ENCODE results near the gene TMPRSS13.

The TMPRSS13 gene

DNA sequence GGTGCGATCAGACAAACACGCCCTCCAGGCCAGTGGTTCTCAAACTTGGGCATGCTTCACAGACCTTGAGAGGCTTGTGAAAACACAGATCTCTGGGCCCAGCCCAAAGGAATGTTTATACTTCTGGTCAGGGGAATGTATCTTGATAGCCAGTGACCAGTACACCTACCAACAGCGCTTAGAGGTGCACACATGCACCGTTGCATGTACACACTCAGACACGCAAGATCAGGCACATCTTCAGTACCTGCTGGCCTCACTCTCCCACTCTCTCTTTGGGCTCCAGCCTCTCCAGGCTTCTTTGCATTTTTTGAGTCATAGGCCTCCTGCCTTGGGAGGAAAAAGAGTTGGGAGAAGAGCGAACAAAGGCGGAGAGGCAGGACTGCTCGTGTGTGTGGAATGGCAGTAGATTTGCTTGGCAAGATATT lies 41.0 kb downstream of the TMPRSS13 start:
- ATAC-seq: no peak
- no peak for TF ChIP-seq ZNF8 (CRISPR knock-in tag; IDR thresholded peaks at IDR 0.05)
- no peak for TF ChIP-seq SNAI2 (CRISPR knock-in tag; IDR thresholded peaks at IDR 0.05)
- no peak for TF ChIP-seq ISL1 (CRISPR knock-in tag; IDR thresholded peaks at IDR 0.05)
- TF ChIP-seq ZFP30 (CRISPR knock-in tag; IDR thresholded peaks at IDR 0.05): no peak
- no peak for TF ChIP-seq ARNTL (CRISPR knock-in tag; IDR thresholded peaks at IDR 0.05; ENCODE audit: borderline replicate concordance, low read depth)
- no peak for TF ChIP-seq PPARA (CRISPR knock-in tag; IDR thresholded peaks at IDR 0.05; ENCODE audit: borderline replicate concordance)
- no peak for TF ChIP-seq ZFP3 (CRISPR knock-in tag; IDR thresholded peaks at IDR 0.05)
- TF ChIP-seq, protein P1, sequence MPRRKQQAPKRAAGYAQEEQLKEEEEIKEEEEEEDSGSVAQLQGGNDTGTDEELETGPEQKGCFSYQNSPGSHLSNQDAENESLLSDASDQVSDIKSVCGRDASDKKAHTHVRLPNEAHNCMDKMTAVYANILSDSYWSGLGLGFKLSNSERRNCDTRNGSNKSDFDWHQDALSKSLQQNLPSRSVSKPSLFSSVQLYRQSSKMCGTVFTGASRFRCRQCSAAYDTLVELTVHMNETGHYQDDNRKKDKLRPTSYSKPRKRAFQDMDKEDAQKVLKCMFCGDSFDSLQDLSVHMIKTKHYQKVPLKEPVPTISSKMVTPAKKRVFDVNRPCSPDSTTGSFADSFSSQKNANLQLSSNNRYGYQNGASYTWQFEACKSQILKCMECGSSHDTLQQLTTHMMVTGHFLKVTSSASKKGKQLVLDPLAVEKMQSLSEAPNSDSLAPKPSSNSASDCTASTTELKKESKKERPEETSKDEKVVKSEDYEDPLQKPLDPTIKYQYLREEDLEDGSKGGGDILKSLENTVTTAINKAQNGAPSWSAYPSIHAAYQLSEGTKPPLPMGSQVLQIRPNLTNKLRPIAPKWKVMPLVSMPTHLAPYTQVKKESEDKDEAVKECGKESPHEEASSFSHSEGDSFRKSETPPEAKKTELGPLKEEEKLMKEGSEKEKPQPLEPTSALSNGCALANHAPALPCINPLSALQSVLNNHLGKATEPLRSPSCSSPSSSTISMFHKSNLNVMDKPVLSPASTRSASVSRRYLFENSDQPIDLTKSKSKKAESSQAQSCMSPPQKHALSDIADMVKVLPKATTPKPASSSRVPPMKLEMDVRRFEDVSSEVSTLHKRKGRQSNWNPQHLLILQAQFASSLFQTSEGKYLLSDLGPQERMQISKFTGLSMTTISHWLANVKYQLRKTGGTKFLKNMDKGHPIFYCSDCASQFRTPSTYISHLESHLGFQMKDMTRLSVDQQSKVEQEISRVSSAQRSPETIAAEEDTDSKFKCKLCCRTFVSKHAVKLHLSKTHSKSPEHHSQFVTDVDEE (CRISPR knock-in tag; IDR thresholded peaks at IDR 0.05): no peak
- TF ChIP-seq, protein P2, sequence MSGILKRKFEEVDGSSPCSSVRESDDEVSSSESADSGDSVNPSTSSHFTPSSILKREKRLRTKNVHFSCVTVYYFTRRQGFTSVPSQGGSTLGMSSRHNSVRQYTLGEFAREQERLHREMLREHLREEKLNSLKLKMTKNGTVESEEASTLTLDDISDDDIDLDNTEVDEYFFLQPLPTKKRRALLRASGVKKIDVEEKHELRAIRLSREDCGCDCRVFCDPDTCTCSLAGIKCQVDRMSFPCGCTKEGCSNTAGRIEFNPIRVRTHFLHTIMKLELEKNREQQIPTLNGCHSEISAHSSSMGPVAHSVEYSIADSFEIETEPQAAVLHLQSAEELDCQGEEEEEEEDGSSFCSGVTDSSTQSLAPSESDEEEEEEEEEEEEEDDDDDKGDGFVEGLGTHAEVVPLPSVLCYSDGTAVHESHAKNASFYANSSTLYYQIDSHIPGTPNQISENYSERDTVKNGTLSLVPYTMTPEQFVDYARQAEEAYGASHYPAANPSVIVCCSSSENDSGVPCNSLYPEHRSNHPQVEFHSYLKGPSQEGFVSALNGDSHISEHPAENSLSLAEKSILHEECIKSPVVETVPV (CRISPR knock-in tag; IDR thresholded peaks at IDR 0.05): no peak
- TF ChIP-seq TCF4 (CRISPR knock-in tag; IDR thresholded peaks at IDR 0.05; ENCODE audit: borderline replicate concordance): no peak
- no peak for TF ChIP-seq OSR1 (CRISPR knock-in tag; IDR thresholded peaks at IDR 0.05)
- no peak for TF ChIP-seq ZNF70 (CRISPR knock-in tag; IDR thresholded peaks at IDR 0.05)
- TF ChIP-seq TOX (CRISPR knock-in tag; IDR thresholded peaks at IDR 0.05; ENCODE audit: borderline replicate concordance): no peak
- TF ChIP-seq GLIS3 (CRISPR knock-in tag; IDR thresholded peaks at IDR 0.05): no peak

DNA sequence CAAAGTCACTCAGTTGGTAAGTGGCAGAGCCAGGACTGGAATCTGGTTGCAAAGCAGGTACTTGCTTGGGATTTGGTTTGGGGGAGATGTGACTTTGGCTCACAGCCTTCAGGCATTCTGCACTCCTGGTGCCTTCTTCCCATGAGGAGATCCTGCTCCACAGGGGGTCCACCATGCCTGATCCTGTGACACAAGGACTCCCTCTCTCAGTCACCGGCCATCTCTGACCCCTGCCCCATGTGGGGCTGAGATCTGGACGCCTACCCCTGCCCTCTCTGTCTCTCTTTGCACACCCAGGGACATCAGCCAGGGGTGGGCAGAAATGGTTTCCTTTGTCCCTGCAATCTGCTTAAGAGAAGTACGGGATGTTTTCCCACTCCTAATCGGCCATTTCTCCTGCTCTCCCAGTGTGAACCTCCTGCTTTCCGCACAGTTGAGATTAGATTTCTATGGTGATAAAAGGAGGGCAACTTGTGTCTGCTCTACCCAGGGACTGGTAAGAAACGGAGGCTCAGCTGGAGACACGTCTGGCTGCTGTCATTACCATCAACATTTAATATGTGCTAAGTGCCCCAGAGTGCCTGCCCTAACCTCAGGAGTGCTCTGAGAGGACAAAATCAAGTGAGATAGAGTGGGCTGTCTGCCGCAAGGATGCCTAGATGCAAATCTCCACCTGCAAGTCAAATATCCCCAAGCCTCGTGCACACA lies 41.6 kb downstream of the TMPRSS13 start:
- no peak for ATAC-seq
- TF ChIP-seq SNAI2 (CRISPR knock-in tag; IDR thresholded peaks at IDR 0.05) (no peak), ISL1 (CRISPR knock-in tag; IDR thresholded peaks at IDR 0.05) (no peak), ZNF8 (CRISPR knock-in tag; IDR thresholded peaks at IDR 0.05) (no peak), OSR1 (CRISPR knock-in tag; IDR thresholded peaks at IDR 0.05) (no peak), ESRRG (CRISPR knock-in tag; IDR thresholded peaks at IDR 0.05) (no peak), ZFP30 (CRISPR knock-in tag; IDR thresholded peaks at IDR 0.05) (no peak), BACH2 (CRISPR knock-in tag; IDR thresholded peaks at IDR 0.05; ENCODE audit: borderline replicate concordance) (no peak), TCF4 (CRISPR knock-in tag; IDR thresholded peaks at IDR 0.05; ENCODE audit: borderline replicate concordance) (no peak), TOX (CRISPR knock-in tag; IDR thresholded peaks at IDR 0.05; ENCODE audit: borderline replicate concordance) (no peak), ZFP3 (CRISPR knock-in tag; IDR thresholded peaks at IDR 0.05) (no peak)
- TF ChIP-seq, protein P2 (CRISPR knock-in tag; IDR thresholded peaks at IDR 0.05): no peak
- TF ChIP-seq, protein P3, sequence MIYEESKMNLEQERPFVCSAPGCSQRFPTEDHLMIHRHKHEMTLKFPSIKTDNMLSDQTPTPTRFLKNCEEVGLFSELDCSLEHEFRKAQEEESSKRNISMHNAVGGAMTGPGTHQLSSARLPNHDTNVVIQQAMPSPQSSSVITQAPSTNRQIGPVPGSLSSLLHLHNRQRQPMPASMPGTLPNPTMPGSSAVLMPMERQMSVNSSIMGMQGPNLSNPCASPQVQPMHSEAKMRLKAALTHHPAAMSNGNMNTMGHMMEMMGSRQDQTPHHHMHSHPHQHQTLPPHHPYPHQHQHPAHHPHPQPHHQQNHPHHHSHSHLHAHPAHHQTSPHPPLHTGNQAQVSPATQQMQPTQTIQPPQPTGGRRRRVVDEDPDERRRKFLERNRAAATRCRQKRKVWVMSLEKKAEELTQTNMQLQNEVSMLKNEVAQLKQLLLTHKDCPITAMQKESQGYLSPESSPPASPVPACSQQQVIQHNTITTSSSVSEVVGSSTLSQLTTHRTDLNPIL (CRISPR knock-in tag; IDR thresholded peaks at IDR 0.05; ENCODE audit: low read depth): no peak
- TF ChIP-seq, protein P4, sequence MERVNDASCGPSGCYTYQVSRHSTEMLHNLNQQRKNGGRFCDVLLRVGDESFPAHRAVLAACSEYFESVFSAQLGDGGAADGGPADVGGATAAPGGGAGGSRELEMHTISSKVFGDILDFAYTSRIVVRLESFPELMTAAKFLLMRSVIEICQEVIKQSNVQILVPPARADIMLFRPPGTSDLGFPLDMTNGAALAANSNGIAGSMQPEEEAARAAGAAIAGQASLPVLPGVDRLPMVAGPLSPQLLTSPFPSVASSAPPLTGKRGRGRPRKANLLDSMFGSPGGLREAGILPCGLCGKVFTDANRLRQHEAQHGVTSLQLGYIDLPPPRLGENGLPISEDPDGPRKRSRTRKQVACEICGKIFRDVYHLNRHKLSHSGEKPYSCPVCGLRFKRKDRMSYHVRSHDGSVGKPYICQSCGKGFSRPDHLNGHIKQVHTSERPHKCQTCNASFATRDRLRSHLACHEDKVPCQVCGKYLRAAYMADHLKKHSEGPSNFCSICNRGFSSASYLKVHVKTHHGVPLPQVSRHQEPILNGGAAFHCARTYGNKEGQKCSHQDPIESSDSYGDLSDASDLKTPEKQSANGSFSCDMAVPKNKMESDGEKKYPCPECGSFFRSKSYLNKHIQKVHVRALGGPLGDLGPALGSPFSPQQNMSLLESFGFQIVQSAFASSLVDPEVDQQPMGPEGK (CRISPR knock-in tag; IDR thresholded peaks at IDR 0.05; ENCODE audit: borderline replicate concordance): no peak

DNA sequence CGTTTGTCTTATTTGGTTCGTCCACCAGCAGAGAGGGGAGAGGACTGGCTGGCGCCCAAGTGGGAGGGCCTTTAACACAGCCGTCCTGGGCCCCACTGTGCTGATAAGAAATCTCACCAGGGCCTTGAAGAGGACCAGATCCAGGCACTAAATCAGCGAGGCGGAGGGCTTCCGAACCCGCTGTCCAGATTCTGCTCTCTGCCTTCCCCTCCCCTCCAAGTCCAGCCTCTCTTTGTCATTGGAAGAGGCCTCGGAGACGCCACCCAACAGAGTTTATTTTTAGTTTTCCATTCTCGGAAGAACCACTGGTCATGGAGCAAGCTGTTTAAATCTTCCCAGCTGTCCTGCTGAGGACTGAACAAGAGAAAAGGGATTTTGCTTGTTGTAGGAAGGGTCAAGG lies 43.4 kb downstream of the TMPRSS13 start:
- ATAC-seq: no peak
- TF ChIP-seq, protein P4 (CRISPR knock-in tag; IDR thresholded peaks at IDR 0.05; ENCODE audit: borderline replicate concordance): no peak
- TF ChIP-seq RARB (CRISPR knock-in tag; IDR thresholded peaks at IDR 0.05) (no peak), OSR1 (CRISPR knock-in tag; IDR thresholded peaks at IDR 0.05) (no peak), PPARA (CRISPR knock-in tag; IDR thresholded peaks at IDR 0.05; ENCODE audit: borderline replicate concordance) (no peak), ZNF8 (CRISPR knock-in tag; IDR thresholded peaks at IDR 0.05) (no peak), ARNTL (CRISPR knock-in tag; IDR thresholded peaks at IDR 0.05; ENCODE audit: borderline replicate concordance, low read depth) (no peak), TCF4 (CRISPR knock-in tag; IDR thresholded peaks at IDR 0.05; ENCODE audit: borderline replicate concordance) (no peak), ZNF70 (CRISPR knock-in tag; IDR thresholded peaks at IDR 0.05) (no peak), ZFP30 (CRISPR knock-in tag; IDR thresholded peaks at IDR 0.05) (no peak), ZC3H10 (CRISPR knock-in tag; IDR thresholded peaks at IDR 0.05) (no peak), ZNF565 (CRISPR knock-in tag; conservative IDR thresholded peaks at IDR 0.05; ENCODE audit: low read depth) (no peak), GLIS3 (CRISPR knock-in tag; IDR thresholded peaks at IDR 0.05) (no peak)
- TF ChIP-seq, protein P3 (CRISPR knock-in tag; IDR thresholded peaks at IDR 0.05; ENCODE audit: low read depth): no peak
- TF ChIP-seq, protein P2 (CRISPR knock-in tag; IDR thresholded peaks at IDR 0.05): no peak

Data from SK-N-SH treated with all-trans-retinoic acid at 6 μM for 48 hours (cell line).